Testis (tissue), 2 donors: Measurements from ENCODE around the gene PDZK1IP1.

Source experiments
- CTCF ChIP-seq, 3 experiments: fragments of 450-650 bp in 2 of 3; fragments of 200-600 bp in 1 of 3; sonication (generic) in 1 of 3; IDR thresholded peaks; one replicate each; pipeline ENCODE4 v1.5.1; 2016 to 2019; ENCODE audit warnings: antibody characterized with exemption in 3 of 3, mild to moderate bottlenecking in 2 of 3, moderate library complexity in 1 of 3
- POLR2A ChIP-seq: fragments of 450-650 bp; IDR thresholded peaks from one replicate; pipeline ENCODE4 v1.6.1; 2017; ENCODE audit warnings: antibody characterized with exemption, mild to moderate bottlenecking, moderate library complexity

GRCh38 chr1:47226839-47227215 is 37.0 kb upstream of the PDZK1IP1 start:
- TF ChIP-seq POLR2A (no peak), CTCF (IDR thresholded peaks at IDR 0.05) (no peak)
